Measurements from ENCODE around the gene GKN1.

GKN1 gene

GRCh38 chr2:69010437-69011194, 36.2 kb downstream of the GKN1 start:
- no peaks in the 10 kb centered on the region for H3K9me3 ChIP-seq (ENCODE audit: control insufficient read depth, insufficient read depth, low read depth, low read length)
- H3K27ac ChIP-seq (ENCODE audit: extremely low read depth, low read depth, low read length), result no peak overlapping the region
- TF ChIP-seq ZNF514 (tag by site-specific recombination; IDR thresholded peaks at IDR 0.05) (no peak), PRDM10 (tag by site-specific recombination; IDR thresholded peaks at IDR 0.05) (peak; percentile 63)
- H3K4me3 ChIP-seq (ENCODE audit: low read depth, low read length), result no peak overlapping the region
- no peaks in the 10 kb centered on the region for H3K4me1 ChIP-seq (ENCODE audit: control insufficient read depth, insufficient read depth, low read length)
- POLR2A ChIA-PET, result interaction anchor here (1.0 kb wide), 1 partner anchor 298 kb away, joined by 3 read pairs; no protein-coding TSS in a partner anchor
- no peaks in the 10 kb centered on the region for H3K36me3 ChIP-seq (ENCODE audit: control insufficient read depth in 2 of 2, insufficient read depth in 1 of 2, low read length in 2 of 2)
- CTCF ChIA-PET, result interaction anchor here (0.6 to 3.1 kb wide), 5 partner anchors 8 to 297 kb away, joined by 3 to 25 read pairs (median 5); no protein-coding TSS in a partner anchor

GRCh38 chr2:69011611-69012157, 37.2 kb downstream of the GKN1 start:
- H3K4me3 ChIP-seq (ENCODE audit: low read depth, low read length), result no peak overlapping the region
- no peak overlapping the region for H3K27ac ChIP-seq (ENCODE audit: extremely low read depth, low read depth, low read length)
- ChIA-PET CTCF (interaction anchor here (0.6 to 3.1 kb wide), 13 partner anchors 9 to 562 kb away, joined by 3 to 25 read pairs (median 5); no protein-coding TSS in a partner anchor), POLR2A (interaction anchor here (1.0 kb wide), 1 partner anchor 297 kb away, joined by 3 read pairs; no protein-coding TSS in a partner anchor)
- H3K4me1 ChIP-seq (ENCODE audit: control insufficient read depth, insufficient read depth, low read length), result no peaks in the 10 kb centered on the region
- no peaks in the 10 kb centered on the region for H3K9me3 ChIP-seq (ENCODE audit: control insufficient read depth, insufficient read depth, low read depth, low read length)
- no peaks in the 10 kb centered on the region for H3K36me3 ChIP-seq (ENCODE audit: control insufficient read depth in 2 of 2, insufficient read depth in 1 of 2, low read length in 2 of 2)
- TF ChIP-seq CTCF (tag by site-specific recombination; IDR thresholded peaks at IDR 0.05), result no peak
- TF ChIP-seq, protein P1, sequence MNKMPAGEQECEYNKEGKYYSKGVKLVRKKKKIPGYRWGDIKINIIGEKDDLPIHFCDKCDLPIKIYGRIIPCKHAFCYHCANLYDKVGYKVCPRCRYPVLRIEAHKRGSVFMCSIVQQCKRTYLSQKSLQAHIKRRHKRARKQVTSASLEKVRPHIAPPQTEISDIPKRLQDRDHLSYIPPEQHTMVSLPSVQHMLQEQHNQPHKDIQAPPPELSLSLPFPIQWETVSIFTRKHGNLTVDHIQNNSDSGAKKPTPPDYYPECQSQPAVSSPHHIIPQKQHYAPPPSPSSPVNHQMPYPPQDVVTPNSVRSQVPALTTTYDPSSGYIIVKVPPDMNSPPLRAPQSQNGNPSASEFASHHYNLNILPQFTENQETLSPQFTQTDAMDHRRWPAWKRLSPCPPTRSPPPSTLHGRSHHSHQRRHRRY (tag by site-specific recombination; IDR thresholded peaks at IDR 0.05), result no peak
- TF ChIP-seq ZNF76 (tag by site-specific recombination; IDR thresholded peaks at IDR 0.05; ENCODE audit: borderline replicate concordance, low read depth), result no peak
- TF ChIP-seq SCRT1 (tag by site-specific recombination; IDR thresholded peaks at IDR 0.05; ENCODE audit: borderline replicate concordance), result no peak
- no peak for TF ChIP-seq GLIS1 (tag by site-specific recombination; IDR thresholded peaks at IDR 0.05)
- no peak for TF ChIP-seq GFI1B (tag by site-specific recombination; IDR thresholded peaks at IDR 0.05)
- no peak for TF ChIP-seq ZSCAN4 (tag by site-specific recombination; IDR thresholded peaks at IDR 0.05)
- no peak for TF ChIP-seq ZNF274 (IDR thresholded peaks at IDR 0.05; ENCODE audit: low read length)
- no peak for TF ChIP-seq ZNF274 (tag by site-specific recombination; IDR thresholded peaks at IDR 0.05; ENCODE audit: borderline replicate concordance)
- no peak for TF ChIP-seq GLI2 (tag by site-specific recombination; IDR thresholded peaks at IDR 0.05; ENCODE audit: borderline replicate concordance, low read depth)
- TF ChIP-seq HIC1 (tag by site-specific recombination; IDR thresholded peaks at IDR 0.05), result no peak
- TF ChIP-seq ZNF223 (tag by site-specific recombination; IDR thresholded peaks at IDR 0.05), result no peak
- TF ChIP-seq ZNF138 (tag by site-specific recombination; IDR thresholded peaks at IDR 0.05; ENCODE audit: borderline replicate concordance), result no peak
- no peak for TF ChIP-seq YY2 (tag by site-specific recombination; IDR thresholded peaks at IDR 0.05)
- TF ChIP-seq ZNF623 (tag by site-specific recombination; IDR thresholded peaks at IDR 0.05), result no peak
- TF ChIP-seq SALL2 (tag by site-specific recombination; IDR thresholded peaks at IDR 0.05; ENCODE audit: borderline replicate concordance), result no peak
- TF ChIP-seq, protein P2, sequence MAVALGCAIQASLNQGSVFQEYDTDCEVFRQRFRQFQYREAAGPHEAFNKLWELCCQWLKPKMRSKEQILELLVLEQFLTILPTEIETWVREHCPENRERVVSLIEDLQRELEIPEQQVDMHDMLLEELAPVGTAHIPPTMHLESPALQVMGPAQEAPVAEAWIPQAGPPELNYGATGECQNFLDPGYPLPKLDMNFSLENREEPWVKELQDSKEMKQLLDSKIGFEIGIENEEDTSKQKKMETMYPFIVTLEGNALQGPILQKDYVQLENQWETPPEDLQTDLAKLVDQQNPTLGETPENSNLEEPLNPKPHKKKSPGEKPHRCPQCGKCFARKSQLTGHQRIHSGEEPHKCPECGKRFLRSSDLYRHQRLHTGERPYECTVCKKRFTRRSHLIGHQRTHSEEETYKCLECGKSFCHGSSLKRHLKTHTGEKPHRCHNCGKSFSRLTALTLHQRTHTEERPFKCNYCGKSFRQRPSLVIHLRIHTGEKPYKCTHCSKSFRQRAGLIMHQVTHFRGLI (tag by site-specific recombination; IDR thresholded peaks at IDR 0.05), result no peak
- no peak for TF ChIP-seq ZNF426 (tag by site-specific recombination; IDR thresholded peaks at IDR 0.05)
- TF ChIP-seq ZSCAN16 (tag by site-specific recombination; IDR thresholded peaks at IDR 0.05), result no peak

All from HEK293 (cell line).